HG03045 (cell line): Measurements from ENCODE around the gene SPI1.

ENCODE experiments used
- ATAC-seq: cut with Tn5 transposase; IDR thresholded peaks from one replicate; pipeline ENCODE4 v1.9.1; 2021; ENCODE audit warnings: mild to moderate bottlenecking, moderate library complexity; ENCODE audit not compliant: unreplicated experiment

The SPI1 gene

GRCh38 chr11:47359586-47359985 is 18.8 kb downstream of the SPI1 start:
- ATAC-seq: no peak

DNA sequence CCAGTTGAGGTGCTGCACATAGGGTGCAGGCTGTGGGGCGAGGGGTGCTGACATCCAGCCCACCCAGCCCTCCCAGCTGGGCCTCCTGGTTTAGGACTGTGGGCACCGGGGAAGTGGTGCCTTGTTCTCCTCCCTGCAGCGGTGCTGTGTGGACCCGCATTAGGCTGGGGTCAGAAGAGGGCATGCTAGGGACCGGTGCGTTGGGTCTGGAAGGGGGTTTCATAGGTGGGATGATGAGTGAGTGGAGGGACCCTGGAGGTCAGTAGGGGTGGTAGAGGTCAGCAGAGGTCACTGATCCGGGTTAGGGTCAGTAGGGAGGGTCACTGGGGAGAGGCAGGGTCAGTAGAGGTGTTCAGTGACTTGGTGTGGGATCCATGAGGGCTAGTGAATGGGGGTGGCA is 19.2 kb downstream of the SPI1 start:
- ATAC-seq: no peak

DNA sequence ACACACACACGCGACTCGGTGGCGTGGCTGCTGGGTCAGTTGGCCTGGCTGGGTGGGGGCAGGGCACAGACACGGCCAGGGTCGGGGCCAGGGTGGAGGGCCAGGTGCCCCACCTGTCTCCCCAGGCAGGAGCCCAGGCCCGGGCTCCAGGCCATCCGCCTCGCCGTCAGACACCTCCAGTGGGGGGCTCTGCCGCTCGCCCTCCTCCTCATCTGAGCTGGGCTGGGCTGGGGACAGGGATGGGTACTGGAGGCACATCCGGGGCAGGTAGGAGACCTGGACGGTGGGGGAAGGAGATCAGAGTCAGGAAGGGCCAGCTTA is 19.7 kb downstream of the SPI1 start:
- no peak for ATAC-seq

DNA sequence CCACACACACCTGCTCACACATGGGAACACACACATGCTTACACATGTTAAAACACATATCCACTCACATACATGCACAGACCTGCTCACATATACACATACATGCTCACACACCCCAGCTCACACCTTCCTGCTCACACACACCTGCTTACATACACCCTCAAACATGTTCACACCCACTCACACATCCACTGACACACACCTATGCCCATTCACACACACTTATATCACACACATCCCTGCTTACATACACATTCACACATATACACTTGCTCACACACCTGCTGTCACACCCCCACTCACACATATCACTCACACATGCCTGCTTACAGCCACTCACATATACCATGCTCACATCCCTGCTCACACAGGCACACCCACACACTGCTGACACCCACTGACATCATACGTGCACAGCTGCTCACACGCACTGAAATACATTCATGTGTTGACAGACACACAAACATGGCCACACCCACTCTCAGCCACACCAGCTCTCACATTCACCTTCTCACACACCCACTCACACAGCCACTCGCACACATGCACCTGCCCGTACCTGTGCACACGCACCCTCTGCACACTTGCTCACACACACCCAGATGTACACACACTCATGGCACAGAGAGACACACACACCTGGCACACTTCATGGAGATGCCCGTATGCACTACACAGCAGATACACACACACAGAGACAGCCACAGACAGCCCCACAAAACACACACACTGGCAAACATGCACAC is 20.2 kb downstream of the SPI1 start:
- ATAC-seq: no peak

DNA sequence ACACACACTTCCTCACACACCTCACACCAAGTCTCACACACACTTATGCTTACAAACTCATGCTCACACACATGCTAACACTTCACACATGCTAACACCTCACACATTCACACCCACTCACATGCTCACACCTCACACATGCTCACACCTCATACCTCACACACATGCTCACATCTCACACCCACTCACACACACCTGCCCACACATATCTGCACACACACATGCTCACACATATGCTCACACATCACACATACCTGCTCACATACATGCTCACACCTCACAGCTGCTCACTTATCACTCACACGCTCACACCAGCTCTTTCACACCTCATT is 21.4 kb downstream of the SPI1 start:
- ATAC-seq: no peak

DNA sequence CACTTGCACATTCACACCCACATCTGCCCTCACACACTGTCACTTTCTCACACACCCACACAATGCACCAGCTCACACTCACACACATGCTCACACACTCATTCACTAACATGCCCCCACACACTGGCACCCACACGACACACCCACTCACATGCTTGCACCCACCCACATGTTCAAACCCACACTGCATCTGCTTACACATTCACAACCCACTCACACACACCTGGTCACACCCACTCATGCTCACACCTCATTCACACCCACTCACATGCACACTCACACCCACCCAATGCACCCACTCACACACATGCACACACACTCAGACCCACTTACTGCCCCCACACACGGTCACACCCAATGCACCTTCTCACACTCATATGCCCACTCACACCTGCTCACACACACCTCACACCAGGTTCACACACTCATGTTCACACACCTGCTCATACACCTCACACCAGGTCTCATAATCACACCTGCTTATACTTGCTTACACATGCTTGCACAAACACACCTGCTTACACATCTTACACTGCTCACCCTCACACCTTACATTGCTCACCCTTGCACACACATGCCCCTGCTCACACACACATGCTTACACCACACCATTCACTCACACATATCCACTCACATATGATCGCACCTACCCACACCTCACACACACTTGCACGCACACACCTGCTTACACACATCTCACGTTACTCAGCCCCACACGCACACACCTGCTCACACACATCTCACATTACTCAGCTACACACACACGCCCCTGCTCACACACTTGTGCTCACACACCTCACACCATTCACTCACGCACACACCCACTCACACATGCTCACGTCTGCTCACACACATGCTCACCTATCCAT is 22.0 kb downstream of the SPI1 start:
- ATAC-seq: no peak

- no peak for ATAC-seq
These were observed 22.8 kb downstream of the SPI1 start for GRCh38 chr11:47355283-47356128.

- ATAC-seq: no peak
These were observed 23.4 kb downstream of the SPI1 start for GRCh38 chr11:47354913-47355282.

DNA sequence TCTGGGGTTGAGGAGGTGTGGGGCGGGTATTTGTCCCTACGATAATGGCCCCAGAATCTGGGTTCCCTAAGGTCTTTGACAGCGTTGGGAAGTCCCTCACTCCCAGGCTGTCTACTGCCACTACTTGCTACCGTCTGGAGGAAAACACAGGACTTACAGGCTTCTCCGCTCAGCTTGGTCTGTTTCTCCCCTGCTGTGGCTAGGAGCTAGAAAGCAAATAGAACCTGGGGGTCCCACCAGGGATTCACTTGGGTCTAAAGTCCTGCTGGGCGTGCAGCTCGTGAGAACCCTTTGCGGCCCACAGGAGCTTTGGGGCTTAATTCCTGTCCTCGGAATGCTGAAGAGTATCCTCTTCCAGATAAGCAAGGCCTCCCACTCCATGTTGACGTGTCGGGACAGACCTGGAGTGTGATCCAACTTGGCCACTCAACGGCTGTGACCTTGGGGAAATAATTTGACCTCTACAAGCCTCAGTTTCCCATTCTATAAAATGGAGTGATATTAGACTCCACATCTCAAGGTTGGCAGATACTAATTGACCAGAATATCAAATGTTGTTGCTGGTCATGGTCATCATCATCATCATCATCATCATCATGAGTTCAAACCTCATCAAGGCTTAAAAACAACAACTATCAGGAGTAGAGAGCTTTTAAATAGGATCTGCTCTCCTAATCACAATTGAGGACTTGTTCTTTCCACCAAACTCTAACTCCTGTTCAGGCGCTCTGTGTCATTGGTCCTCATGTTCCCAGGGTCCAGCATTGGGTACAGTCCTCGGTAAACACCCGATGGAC is 24.2 kb downstream of the SPI1 start:
- ATAC-seq: no peak

DNA sequence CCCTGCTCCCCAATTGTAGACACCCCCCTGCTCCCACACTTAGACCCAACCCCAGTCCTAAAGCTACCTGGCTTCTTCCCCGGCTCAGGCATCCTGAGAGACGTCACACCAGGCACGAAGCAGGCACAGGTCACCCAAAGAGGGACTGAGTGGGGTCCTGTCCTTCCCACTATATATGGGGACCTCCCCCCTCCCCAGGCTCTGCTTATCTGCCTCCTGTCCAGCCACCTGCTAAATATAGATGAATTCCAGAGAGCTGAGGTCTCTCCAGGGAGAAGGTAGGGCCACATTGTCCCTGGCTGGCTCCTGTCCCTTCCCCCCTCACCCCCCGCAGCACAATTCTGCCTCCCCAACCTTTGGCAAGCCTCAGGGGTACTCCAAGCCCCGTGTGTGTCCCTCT is 25.8 kb downstream of the SPI1 start, which contains the start of gene MYBPC3:
Gene MYBPC3, minus strand, starts transcription at position 147 of the 400 bp plus-strand sequence. Its CDS starts 55 bp downstream, at position 92.
- no peak for ATAC-seq

GRCh38 chr11:47351156-47352126 is 26.9 kb downstream of the SPI1 start:
- no peak for ATAC-seq

DNA sequence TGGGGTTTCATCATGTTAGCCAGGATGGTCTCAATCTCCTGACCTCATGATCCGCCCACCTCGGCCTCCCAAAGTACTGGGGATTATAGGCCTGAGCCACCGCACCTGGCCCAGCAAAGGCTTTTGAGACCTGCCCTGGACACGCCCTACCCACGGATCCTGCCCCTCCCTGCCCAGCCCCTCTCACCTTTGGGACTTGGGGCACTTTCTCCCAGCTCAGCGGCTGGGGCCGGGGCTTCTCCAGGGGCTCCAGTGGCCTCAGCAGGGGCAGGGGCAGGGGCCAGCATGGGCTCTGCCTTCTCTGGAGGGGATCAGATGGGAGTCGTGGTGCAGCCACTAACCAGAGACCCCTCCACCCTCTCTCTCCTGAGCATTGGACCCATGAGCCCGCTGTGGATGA is 28.0 kb downstream of the SPI1 start:
- no peak for ATAC-seq

GRCh38 chr11:47349521-47350095 is 28.7 kb downstream of the SPI1 start:
- no peak for ATAC-seq

GRCh38 chr11:47348859-47349258 is 29.5 kb downstream of the SPI1 start:
- ATAC-seq: no peak

GRCh38 chr11:47348131-47348802 is 30.1 kb downstream of the SPI1 start:
- no peak for ATAC-seq

GRCh38 chr11:47347137-47347536 is 31.2 kb downstream of the SPI1 start:
- ATAC-seq: no peak

GRCh38 chr11:47345890-47346563 is 32.3 kb downstream of the SPI1 start:
- no peak for ATAC-seq

- ATAC-seq: no peak
These were observed 35.5 kb downstream of the SPI1 start for GRCh38 chr11:47342854-47343253.
